Left kidney (tissue), 2 donors: Measurements from ENCODE around the gene PARP3. TPM values are rescaled to one million over a fixed set of nuclear protein-coding genes. Genes with fewer than 3 reads are reported as not detected.

Experiments
- DNase-seq: peaks from one replicate; pipeline ENCODE4 v3.0.0-alpha.2; 2013
- polyA plus RNA-seq: library from polyadenylated mRNA; unstranded; fragments of 120-200 nt; gene quantifications from one replicate; pipeline ENCODE4 v1.2.1, GENCODE V29; 2013; ENCODE audit not compliant: insufficient read length

The PARP3 gene
- polyA plus RNA-seq, 1 donor: 18.0 TPM

- no peak for DNase-seq
Measured at GRCh38 chr3:51947215-51947900, 5.2 kb downstream of the PARP3 start.

GRCh38 chr3:51948016-51948580 lies 5.9 kb downstream of the PARP3 start:
- no peak for DNase-seq

GRCh38 chr3:51949121-51949520 lies 7.0 kb downstream of the PARP3 start:
- DNase-seq: no peak

GRCh38 chr3:51950899-51951298 lies 8.7 kb downstream of the PARP3 start:
- no peak for DNase-seq

GRCh38 chr3:51953445-51953844 lies 11.3 kb downstream of the PARP3 start:
- DNase-seq: no peak

GRCh38 chr3:51954105-51954504 lies 11.9 kb downstream of the PARP3 start:
- no peak for DNase-seq

GRCh38 chr3:51954713-51955112 lies 12.6 kb downstream of the PARP3 start:
- DNase-seq: no peak

GRCh38 chr3:51955175-51955892 lies 13.2 kb downstream of the PARP3 start, which contains the start of gene GPR62:
GPR62 (plus strand) TSS chr3:51955381; CDS start chr3:51955653, 272 bp downstream.
- DNase-seq: no peak

- no peak for DNase-seq
Measured at GRCh38 chr3:51955893-51956770, 14.0 kb downstream of the PARP3 start.

- DNase-seq: no peak
Measured at GRCh38 chr3:51957520-51958205, 15.5 kb downstream of the PARP3 start.

GRCh38 chr3:51958603-51959521 lies 16.7 kb downstream of the PARP3 start:
- DNase-seq: no peak

GRCh38 chr3:51959651-51960050 lies 17.5 kb downstream of the PARP3 start:
- DNase-seq: no peak

- DNase-seq: no peak
Measured at GRCh38 chr3:51960386-51960785, 18.2 kb downstream of the PARP3 start.

GRCh38 chr3:51961011-51961410 lies 18.8 kb downstream of the PARP3 start:
- DNase-seq: no peak

- DNase-seq: no peak
Measured at GRCh38 chr3:51961602-51962569, 19.7 kb downstream of the PARP3 start.

GRCh38 chr3:51962854-51963530 lies 20.8 kb downstream of the PARP3 start:
- no peak for DNase-seq

- DNase-seq: peak; percentile 68
Measured at GRCh38 chr3:51963951-51964451, 21.8 kb downstream of the PARP3 start.

- DNase-seq: no peak
Measured at GRCh38 chr3:51964521-51964920, 22.4 kb downstream of the PARP3 start.

GRCh38 chr3:51966016-51966415 lies 23.9 kb downstream of the PARP3 start:
- DNase-seq: no peak
